Ectodermal cell (in vitro differentiated cells): ENCODE results near the gene S100A8.

ENCODE experiments used
- H3K27ac ChIP-seq: 2 replicates; pipeline ENCODE4 v1.7.0; 2013; ENCODE audit warnings: mild to moderate bottlenecking, low read depth, low read length; ENCODE audit not compliant: insufficient read depth, poor library complexity, severe bottlenecking
- H3K27me3 ChIP-seq: 2 replicates; pipeline ENCODE4 v1.7.0; 2013; ENCODE audit warnings: mild to moderate bottlenecking, low read length; ENCODE audit not compliant: insufficient read depth, control insufficient read depth, poor library complexity, severe bottlenecking
- H3K36me3 ChIP-seq: one replicate; pipeline ENCODE4 v1.7.0; 2013; ENCODE audit warnings: low read length; ENCODE audit not compliant: control insufficient read depth, insufficient read depth
- H3K4me1 ChIP-seq: one replicate; pipeline ENCODE4 v1.7.0; 2013; ENCODE audit warnings: low read length; ENCODE audit not compliant: control insufficient read depth, insufficient read depth
- H3K4me3 ChIP-seq: 2 replicates; pipeline ENCODE4 v1.7.0; 2013; ENCODE audit warnings: low read depth, low read length, control low read depth; ENCODE audit not compliant: insufficient read depth
- H3K9me3 ChIP-seq: 2 replicates; pipeline ENCODE4 v1.7.0; 2013; ENCODE audit warnings: mild to moderate bottlenecking, low read length, moderate library complexity; ENCODE audit not compliant: control insufficient read depth
- WGBS, 2 experiments: methylation state at CpG; one replicate each; pipeline ENCODE4 v1.1.7; 2013; ENCODE audit warnings: missing lambda C conversion rate in 2 of 2; 5-methylcytosine and 5-hydroxymethylcytosine counted together

The S100A8 gene

DNA sequence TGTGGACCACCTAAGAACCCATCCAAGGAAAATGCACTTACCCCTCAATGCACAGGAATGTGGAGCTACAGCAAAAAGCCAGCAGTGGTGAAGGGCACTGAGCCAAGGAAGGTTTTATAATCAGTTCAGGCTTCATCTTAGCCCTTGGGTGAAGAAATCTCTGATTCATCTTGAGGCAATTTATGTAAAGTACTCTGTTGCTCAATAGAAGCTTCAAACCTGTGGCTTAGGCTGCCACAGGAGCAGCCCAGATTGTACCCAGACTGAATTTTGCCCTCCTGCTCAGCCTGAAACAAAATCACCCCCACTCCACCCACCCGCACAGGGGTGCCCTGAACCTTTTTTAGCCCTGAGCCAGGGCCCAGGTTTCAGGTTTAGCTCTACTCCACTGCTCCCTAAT lies 15.4 kb downstream of the S100A8 start, which contains the start of gene S100A12:
Gene S100A12 (minus strand): TSS at position 111 of the 400 bp plus-strand sequence. CDS start 1,029 bp downstream, outside the sequence.
- Histone ChIP-seq H3K4me3 (no peak within 1 kb of the TSS), H3K36me3 (no peaks in the 10 kb centered on the region), H3K27ac (no peak within 1 kb of the TSS), H3K9me3 (no peaks in the 10 kb centered on the region), H3K4me1 (no peaks in the 10 kb centered on the region), H3K27me3 (no peaks in the 10 kb centered on the region)
- 95 to 100% methylated on average over 1 of the region's 1 CpG for WGBS, 2 experiments

DNA sequence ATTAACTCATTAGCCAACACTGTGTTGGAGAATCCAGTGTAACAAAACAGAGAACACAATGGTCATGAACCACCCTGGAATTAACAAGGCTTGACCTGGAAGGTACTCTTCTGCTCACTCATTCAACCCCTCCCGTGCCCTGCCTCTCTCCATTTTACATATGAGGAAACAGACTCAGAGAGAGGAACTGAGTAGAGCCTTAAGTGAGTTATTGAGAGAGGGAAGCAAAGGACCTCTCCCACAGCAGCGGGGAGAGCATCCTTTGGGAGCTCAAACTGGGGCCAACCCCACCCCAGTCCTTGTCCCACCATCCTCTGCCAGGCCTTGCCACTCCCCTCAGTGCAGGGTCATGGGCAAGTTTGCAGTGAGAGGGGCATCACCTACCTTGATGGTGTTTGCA lies 16.8 kb downstream of the S100A8 start:
- Histone ChIP-seq H3K36me3 (no peaks in the 10 kb centered on the region), H3K4me1 (no peaks in the 10 kb centered on the region), H3K9me3 (no peaks in the 10 kb centered on the region), H3K4me3 (no peak overlapping the region), H3K27ac (no peak overlapping the region), H3K27me3 (no peaks in the 10 kb centered on the region)
- 71 to 94% methylated on average over 2 of the region's 2 CpGs for WGBS, 2 experiments

DNA sequence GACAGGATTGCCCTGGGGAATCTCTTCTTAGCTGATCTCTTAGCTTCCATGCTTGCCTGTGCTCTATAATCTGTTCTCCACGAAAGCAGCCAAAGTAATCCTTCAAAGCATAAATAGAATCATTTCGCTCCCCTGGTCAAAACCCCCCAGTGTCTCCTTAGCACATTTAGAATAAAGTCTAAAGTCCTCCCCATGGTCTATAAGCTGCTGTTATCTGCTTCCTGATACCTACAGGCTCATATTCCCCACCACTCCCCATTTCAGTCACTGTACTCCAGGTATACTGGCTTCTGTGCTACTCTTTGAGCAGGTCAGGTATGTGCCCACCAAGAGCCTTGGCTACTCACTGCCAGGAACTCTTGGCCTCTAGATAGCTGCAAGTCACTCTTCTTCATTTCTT lies 18.3 kb downstream of the S100A8 start:
- WGBS, 2 experiments: 87 to 89% methylated on average over 2 of the region's 2 CpGs
- H3K4me1 ChIP-seq: no peaks in the 10 kb centered on the region
- H3K27ac ChIP-seq: no peak overlapping the region
- no peaks in the 10 kb centered on the region for H3K36me3 ChIP-seq
- H3K9me3 ChIP-seq: no peaks in the 10 kb centered on the region
- no peaks in the 10 kb centered on the region for H3K27me3 ChIP-seq
- H3K4me3 ChIP-seq: no peak overlapping the region

GRCh38 chr1:153371231-153371630 lies 19.6 kb downstream of the S100A8 start:
- Histone ChIP-seq H3K9me3 (no peaks in the 10 kb centered on the region), H3K27ac (no peak overlapping the region), H3K4me1 (no peaks in the 10 kb centered on the region), H3K4me3 (no peak overlapping the region), H3K27me3 (no peaks in the 10 kb centered on the region), H3K36me3 (no peaks in the 10 kb centered on the region)
- WGBS, 2 experiments: 91 to 92% methylated on average over 1 of the region's 1 CpG

DNA sequence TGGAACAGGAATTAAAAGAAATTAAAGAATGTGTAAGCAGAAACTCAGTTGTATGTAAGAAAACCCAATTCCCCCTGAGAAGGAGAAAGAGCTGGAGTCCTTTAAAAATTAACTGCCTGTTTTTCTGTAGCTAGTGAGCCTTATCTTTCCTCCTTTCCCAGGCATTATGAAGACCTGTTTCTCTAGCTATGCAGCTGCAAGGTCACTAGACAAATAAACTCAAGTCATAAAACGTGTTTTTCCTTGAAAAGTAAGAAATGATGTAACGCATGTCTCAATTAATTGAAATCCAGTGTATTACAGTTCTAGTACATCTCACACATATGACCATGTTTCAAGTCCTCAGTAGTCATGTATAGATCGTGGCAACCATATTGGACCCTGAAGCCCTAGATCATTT lies 20.7 kb downstream of the S100A8 start:
- Histone ChIP-seq H3K4me3 (no peak overlapping the region), H3K27me3 (no peaks in the 10 kb centered on the region), H3K9me3 (no peaks in the 10 kb centered on the region), H3K4me1 (no peaks in the 10 kb centered on the region), H3K36me3 (no peaks in the 10 kb centered on the region), H3K27ac (no peak overlapping the region)
- WGBS, 2 experiments: 85 to 94% methylated on average over 3 of the region's 3 CpGs

DNA sequence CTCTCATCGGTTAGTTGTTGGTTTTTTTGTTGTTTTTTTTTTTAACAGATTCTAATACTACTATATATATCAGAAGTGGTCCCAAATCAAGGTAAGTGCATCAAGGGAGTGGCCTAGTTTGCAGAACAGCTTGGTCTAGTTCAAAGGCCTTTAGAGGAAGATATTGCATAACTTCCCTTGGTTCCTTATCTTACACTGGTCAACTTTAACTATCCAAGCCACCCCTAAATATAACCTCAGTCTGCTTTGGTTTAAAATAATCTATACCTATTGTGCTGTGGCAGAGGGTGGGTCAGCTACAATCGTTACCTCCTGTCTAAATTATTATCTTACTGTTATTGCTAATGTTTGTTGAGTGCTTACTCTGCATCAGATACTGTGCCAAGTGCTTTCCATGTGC lies 22.4 kb downstream of the S100A8 start:
- Histone ChIP-seq H3K9me3 (no peaks in the 10 kb centered on the region), H3K27me3 (no peaks in the 10 kb centered on the region), H3K4me1 (no peaks in the 10 kb centered on the region), H3K36me3 (no peaks in the 10 kb centered on the region), H3K4me3 (no peak overlapping the region), H3K27ac (no peak overlapping the region)
- 80 to 89% methylated on average over 1 of the region's 2 CpGs for WGBS, 2 experiments

GRCh38 chr1:153367090-153367489 lies 23.8 kb downstream of the S100A8 start:
- no peak overlapping the region for H3K4me3 ChIP-seq
- H3K4me1 ChIP-seq: no peaks in the 10 kb centered on the region
- H3K27ac ChIP-seq: no peak overlapping the region
- WGBS, 2 experiments: 83 to 93% methylated on average over 2 of the region's 2 CpGs
- no peaks in the 10 kb centered on the region for H3K27me3 ChIP-seq
- H3K9me3 ChIP-seq: no peaks in the 10 kb centered on the region
- no peaks in the 10 kb centered on the region for H3K36me3 ChIP-seq

DNA sequence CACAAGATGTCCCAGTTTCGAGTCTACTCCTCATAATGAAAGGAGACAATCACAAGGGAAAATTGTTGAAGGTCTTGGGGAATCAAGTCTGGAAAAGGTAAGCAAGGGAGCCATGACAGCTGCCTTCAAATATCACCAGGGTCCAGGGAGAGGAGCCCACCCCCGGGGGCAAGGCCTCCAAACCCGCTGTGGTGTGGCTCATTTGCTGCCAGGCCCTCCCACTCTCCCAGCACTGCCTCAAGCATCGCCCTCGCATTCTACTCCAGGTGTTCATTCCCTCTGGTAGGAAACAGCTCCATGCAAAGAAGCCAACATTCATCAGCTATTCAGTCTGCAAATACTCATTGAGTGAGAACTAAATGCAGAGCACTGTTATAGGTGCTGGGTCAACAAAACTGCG lies 24.6 kb downstream of the S100A8 start:
- WGBS, 2 experiments: 89 to 92% methylated on average over 6 of the region's 6 CpGs
- Histone ChIP-seq H3K4me1 (no peaks in the 10 kb centered on the region), H3K27ac (no peak overlapping the region), H3K4me3 (no peak overlapping the region), H3K27me3 (no peaks in the 10 kb centered on the region), H3K9me3 (no peaks in the 10 kb centered on the region), H3K36me3 (no peaks in the 10 kb centered on the region)

- Histone ChIP-seq H3K4me1 (no peaks in the 10 kb centered on the region), H3K36me3 (no peaks in the 10 kb centered on the region), H3K9me3 (no peaks in the 10 kb centered on the region), H3K27me3 (no peaks in the 10 kb centered on the region), H3K27ac (no peak overlapping the region), H3K4me3 (no peak overlapping the region)
- WGBS, 2 experiments: 85 to 91% methylated on average over 8 of the region's 8 CpGs
Observed at GRCh38 chr1:153365696-153366095, 25.2 kb downstream of the S100A8 start.

DNA sequence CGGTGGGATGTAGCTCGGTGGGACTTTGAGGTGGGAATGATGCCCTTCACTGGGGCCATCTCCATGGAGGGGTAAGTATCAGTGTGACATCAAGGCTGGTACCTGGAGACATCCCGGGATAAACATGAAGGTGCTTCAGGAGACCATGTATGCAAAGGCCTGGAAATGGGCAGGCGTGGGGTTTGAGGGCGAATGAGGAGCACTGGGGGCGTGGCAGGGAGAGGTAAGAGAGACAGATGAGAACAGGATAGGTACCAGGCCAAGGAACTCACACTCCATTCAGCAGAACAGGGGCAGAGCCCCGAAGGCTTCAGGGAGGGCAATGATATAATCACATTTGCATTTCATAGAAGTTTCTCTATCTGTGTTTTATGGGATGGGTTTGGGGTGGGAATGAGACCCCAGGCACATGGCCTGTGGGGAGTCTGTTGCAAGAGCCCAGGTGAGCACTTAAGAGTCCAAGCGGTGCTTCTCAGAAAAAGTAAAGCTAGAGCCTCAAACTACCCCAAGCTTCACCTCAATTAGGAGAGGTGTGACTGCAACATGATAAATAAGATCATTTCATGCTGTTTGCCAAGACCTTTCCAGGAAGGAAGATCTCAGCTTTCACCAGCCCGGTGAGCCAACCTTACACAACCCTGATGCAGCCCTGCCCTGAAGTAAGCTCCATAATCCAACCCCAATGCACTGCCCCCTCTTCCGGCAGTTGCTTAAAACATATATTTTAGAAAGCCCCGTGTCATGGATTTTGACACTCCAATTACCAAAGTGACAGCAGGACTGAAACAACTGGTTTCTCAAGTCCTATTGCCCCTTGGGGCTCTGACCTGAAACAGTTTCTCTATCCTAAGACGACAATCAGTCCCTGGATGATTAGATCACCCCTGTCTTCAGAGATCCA lies 25.9 kb downstream of the S100A8 start:
- Histone ChIP-seq H3K4me1 (no peaks in the 10 kb centered on the region), H3K4me3 (no peak overlapping the region), H3K9me3 (no peaks in the 10 kb centered on the region), H3K27me3 (no peaks in the 10 kb centered on the region), H3K36me3 (no peaks in the 10 kb centered on the region), H3K27ac (no peak overlapping the region)
- WGBS, 2 experiments: 94 to 95% methylated on average over 12 of the region's 12 CpGs
